GM23338 (cell line): ENCODE data around the gene RHOB. TPM values are rescaled to one million over a fixed set of nuclear protein-coding genes. Genes with fewer than 3 reads are reported as not detected.

Experiments
- ATAC-seq: fragments of 200-7000 bp; cut with Tn5 transposase; 3 replicates; pipeline ENCODE4 v1.9.1; 2020
- DNase-seq: peaks from one replicate; pipeline ENCODE4 v3.0.0-alpha.2; 2015; ENCODE audit warnings: low spot score
- H2AFZ ChIP-seq: fragments of 200-600 bp; sonication (generic); 2 replicates; pipeline ENCODE4 v1.8.0; 2016; ENCODE audit warnings: antibody characterized with exemption, mild to moderate bottlenecking, moderate library complexity
- H3F3A ChIP-seq: fragments of 200-600 bp; sonication (generic); replicated peaks from 2 replicates; pipeline ENCODE4 v1.8.0; 2017; ENCODE audit warnings: antibody characterized with exemption, mixed run types, low read depth
- H3K27ac ChIP-seq: fragments of 200-600 bp; sonication (generic); 2 replicates; pipeline ENCODE4 v1.6.1; 2016; ENCODE audit warnings: low read depth
- H3K27me3 ChIP-seq: fragments of 200-600 bp; sonication (generic); 2 replicates; pipeline ENCODE4 v1.8.0; 2016; ENCODE audit warnings: mild to moderate bottlenecking, mixed run types, moderate library complexity; ENCODE audit not compliant: insufficient read depth
- H3K36me3 ChIP-seq: fragments of 200-600 bp; sonication (generic); 2 replicates; pipeline ENCODE4 v1.8.0; 2016; ENCODE audit warnings: mild to moderate bottlenecking; ENCODE audit not compliant: insufficient read depth
- H3K4me1 ChIP-seq: fragments of 200-600 bp; sonication (generic); 2 replicates; pipeline ENCODE4 v1.8.0; 2016; ENCODE audit warnings: mild to moderate bottlenecking, moderate library complexity; ENCODE audit not compliant: insufficient read depth
- H3K4me2 ChIP-seq: fragments of 200-600 bp; sonication (generic); 2 replicates; pipeline ENCODE4 v1.7.1; 2017; ENCODE audit warnings: mixed run types
- H3K4me3 ChIP-seq: fragments of 200-600 bp; sonication (generic); 2 replicates; pipeline ENCODE4 v1.6.1; 2016; ENCODE audit warnings: mixed run types
- H3K79me2 ChIP-seq: fragments of 200-600 bp; sonication (generic); replicated peaks from 2 replicates; pipeline ENCODE4 v1.8.0; 2017; ENCODE audit warnings: mild to moderate bottlenecking; ENCODE audit not compliant: insufficient read depth
- H3K9me2 ChIP-seq: fragments of 200-600 bp; sonication (generic); 2 replicates; pipeline ENCODE4 v1.8.0; 2017; ENCODE audit not compliant: insufficient read depth
- H4K20me1 ChIP-seq: fragments of 200-600 bp; sonication (generic); replicated peaks from 2 replicates; pipeline ENCODE4 v1.8.0; 2017; ENCODE audit warnings: mild to moderate bottlenecking; ENCODE audit not compliant: insufficient read depth
- H3K27ac Mint-ChIP-seq: 2 replicates; pipeline ENCODE4 v1.8.0; 2020; ENCODE audit warnings: inconsistent platforms, mild to moderate bottlenecking, moderate library complexity, mixed read lengths
- H3K27me3 Mint-ChIP-seq: 3 replicates; pipeline ENCODE4 v1.8.0; 2022; ENCODE audit warnings: low read depth, mild to moderate bottlenecking, moderate library complexity, mixed read lengths, inconsistent platforms; ENCODE audit not compliant: insufficient read depth, poor library complexity
- H3K36me3 Mint-ChIP-seq: 3 replicates; pipeline ENCODE4 v1.8.0; 2021; ENCODE audit warnings: low read depth, mild to moderate bottlenecking, inconsistent platforms, moderate library complexity, mixed read lengths
- H3K4me1 Mint-ChIP-seq: 3 replicates; pipeline ENCODE4 v1.8.0; 2020; ENCODE audit warnings: mild to moderate bottlenecking, inconsistent platforms, mixed read lengths
- H3K4me3 Mint-ChIP-seq: 3 replicates; pipeline ENCODE4 v1.8.0; 2021; ENCODE audit warnings: moderate library complexity, mild to moderate bottlenecking, inconsistent platforms, mixed read lengths
- H3K9me3 Mint-ChIP-seq: 3 replicates; pipeline ENCODE4 v1.8.0; 2020; ENCODE audit warnings: moderate library complexity, mild to moderate bottlenecking, inconsistent platforms, mixed read lengths
- CREB1 ChIP-seq: fragments of 250-450 bp; sonication (Bioruptor Pico); IDR thresholded peaks from 2 replicates; pipeline ENCODE4 v1.5.0; 2020; ENCODE audit warnings: low read depth, mild to moderate bottlenecking, moderate library complexity
- EZH2 ChIP-seq: fragments of 200-600 bp; sonication (generic); IDR thresholded peaks from one replicate; pipeline ENCODE4 v1.8.0; 2017; ENCODE audit warnings: antibody characterized with exemption, mild to moderate bottlenecking, low read depth; ENCODE audit not compliant: unreplicated experiment
- NANOG ChIP-seq: IDR thresholded peaks from 2 replicates; pipeline ENCODE4 v1.6.1; 2016; ENCODE audit warnings: antibody characterized with exemption, borderline replicate concordance
- STAT1 ChIP-seq: IDR thresholded peaks from one replicate; pipeline ENCODE4 v1.6.1; 2016; ENCODE audit warnings: antibody characterized with exemption; ENCODE audit not compliant: unreplicated experiment
- ZNF114 ChIP-seq: fragments of 250-450 bp; sonication (Bioruptor Pico); IDR thresholded peaks from 2 replicates; pipeline ENCODE4 v1.5.0; 2020; ENCODE audit warnings: mild to moderate bottlenecking, moderate library complexity
- ZNF331 ChIP-seq: fragments of 250-450 bp; sonication (Bioruptor Pico); IDR thresholded peaks from 2 replicates; pipeline ENCODE4 v1.5.0; 2020; ENCODE audit warnings: low read depth, mild to moderate bottlenecking, moderate library complexity
- polyA plus RNA-seq: library from polyadenylated mRNA; unstranded; fragments of >200 nt; fragmentation: Nextera tagmentation; extraction: Ambion mirVana; gene quantifications from 2 replicates; pipeline ENCODE4 v1.2.1, GENCODE V29; 2016
- total RNA-seq: library from RNA; depleted of rRNA; stranded (reverse); fragments of >200 nt; shearing (Covaris generic); gene quantifications from 2 replicates; pipeline ENCODE4 v1.2.3, GENCODE V29; 2014
- TF ChIP-seq, protein P1 (sequence below), 2 experiments: fragments of 200-600 bp in 1 of 2; sonication (generic) in 1 of 2; conservative IDR thresholded peaks; 2 replicates each; pipeline versions ENCODE4 v1.5.1 to v1.6.1; 2016 to 2017; ENCODE audit warnings: antibody characterized with exemption in 2 of 2, low read depth in 2 of 2, mild to moderate bottlenecking in 2 of 2, moderate library complexity in 1 of 2
- TF ChIP-seq, protein P2 (sequence below): IDR thresholded peaks from one replicate; pipeline ENCODE4 v1.6.1; 2018; ENCODE audit warnings: antibody characterized with exemption; ENCODE audit not compliant: unreplicated experiment

The RHOB gene
- total and polyA plus RNA-seq, 2 experiments from 2014 or later: 6.6 to 26.9 TPM

DNA sequence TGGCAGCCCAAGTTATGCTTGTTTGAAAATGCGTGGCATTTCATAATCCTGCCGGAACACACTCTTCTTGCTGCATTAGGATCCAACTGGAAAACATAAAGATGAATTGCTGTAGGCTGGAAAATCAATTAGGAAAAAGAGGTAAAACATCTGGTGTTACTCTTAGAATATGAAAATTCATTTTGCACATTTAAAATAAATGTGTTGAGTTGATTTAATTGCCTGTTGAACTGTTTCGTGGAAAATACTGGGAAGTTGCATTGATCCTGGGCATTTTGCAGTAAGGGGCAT lies 4.1 kb downstream of the RHOB start:
- H3K27ac Mint-ChIP-seq: no peak overlapping the region
- Histone ChIP-seq H3K9me2 (no peaks in the 10 kb centered on the region), H3K4me1 (peaks cover 11% of the 10 kb centered on the region; the same call in 1 of the 2 replicates), H4K20me1 (peaks cover 12% of the 10 kb centered on the region; the same call in 1 of the 2 replicates), H3K27ac (no peak overlapping the region), H3K27me3 (peaks cover 55% of the 10 kb centered on the region), H3F3A (no peaks in the 10 kb centered on the region), H3K4me3 (no peak overlapping the region), H3K4me2 (no peak overlapping the region), H2AFZ (no peak overlapping the region), H3K36me3 (no peaks in the 10 kb centered on the region), H3K79me2 (no peaks in the 10 kb centered on the region)
- peaks cover 38% of the 10 kb centered on the region for H3K27me3 Mint-ChIP-seq
- peaks cover 27% of the 10 kb centered on the region; the same call in 2 of the 3 replicates for H3K4me1 Mint-ChIP-seq
- no peaks in the 10 kb centered on the region for H3K36me3 Mint-ChIP-seq
- DNase-seq (no peak), ATAC-seq (no peak)
- no peak overlapping the region for H3K4me3 Mint-ChIP-seq
- TF ChIP-seq CREB1 (CRISPR knock-in tag): no peak
- no peaks in the 10 kb centered on the region for H3K9me3 Mint-ChIP-seq

DNA sequence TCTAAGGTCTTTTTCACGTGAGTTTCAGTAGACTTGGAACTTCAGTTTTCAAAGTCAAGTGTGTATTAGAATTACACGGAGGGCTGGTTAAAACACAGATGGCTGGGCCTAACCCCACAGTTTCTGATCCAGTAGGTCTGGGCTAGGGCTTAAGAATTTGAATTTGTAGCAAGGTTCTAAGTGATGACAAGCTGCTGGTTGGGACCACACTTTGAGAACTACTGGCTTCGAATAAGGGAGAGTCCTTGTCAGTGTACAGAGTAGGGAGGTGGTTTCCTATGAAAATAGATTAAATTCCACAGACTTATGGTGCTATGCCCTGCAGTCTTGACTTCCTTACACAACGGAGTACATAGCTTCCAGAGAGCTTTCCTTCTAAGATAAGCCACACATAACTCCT lies 4.5 kb downstream of the RHOB start:
- ATAC-seq (no peak), DNase-seq (no peak)
- Mint-ChIP-seq H3K4me1 (peaks cover 25% of the 10 kb centered on the region; the same call in 2 of the 3 replicates), H3K9me3 (no peaks in the 10 kb centered on the region), H3K4me3 (no peak overlapping the region), H3K36me3 (no peaks in the 10 kb centered on the region), H3K27ac (no peak overlapping the region), H3K27me3 (peaks cover 36% of the 10 kb centered on the region)
- peaks cover 11% of the 10 kb centered on the region; the same call in 1 of the 2 replicates for H3K4me1 ChIP-seq
- H3K27ac ChIP-seq: no peak overlapping the region
- H3K4me2 ChIP-seq: no peak overlapping the region
- no peaks in the 10 kb centered on the region for H3K36me3 ChIP-seq
- peaks cover 12% of the 10 kb centered on the region; the same call in 1 of the 2 replicates for H4K20me1 ChIP-seq
- H3K79me2 ChIP-seq: no peaks in the 10 kb centered on the region
- H3F3A ChIP-seq: no peaks in the 10 kb centered on the region
- H3K9me2 ChIP-seq: no peaks in the 10 kb centered on the region
- no peak overlapping the region for H2AFZ ChIP-seq
- TF ChIP-seq ZNF331 (CRISPR knock-in tag) (no peak), STAT1 (no peak), CREB1 (CRISPR knock-in tag) (no peak), EZH2 (no peak), ZNF114 (no peak), NANOG (no peak)
- TF ChIP-seq, protein P1, sequence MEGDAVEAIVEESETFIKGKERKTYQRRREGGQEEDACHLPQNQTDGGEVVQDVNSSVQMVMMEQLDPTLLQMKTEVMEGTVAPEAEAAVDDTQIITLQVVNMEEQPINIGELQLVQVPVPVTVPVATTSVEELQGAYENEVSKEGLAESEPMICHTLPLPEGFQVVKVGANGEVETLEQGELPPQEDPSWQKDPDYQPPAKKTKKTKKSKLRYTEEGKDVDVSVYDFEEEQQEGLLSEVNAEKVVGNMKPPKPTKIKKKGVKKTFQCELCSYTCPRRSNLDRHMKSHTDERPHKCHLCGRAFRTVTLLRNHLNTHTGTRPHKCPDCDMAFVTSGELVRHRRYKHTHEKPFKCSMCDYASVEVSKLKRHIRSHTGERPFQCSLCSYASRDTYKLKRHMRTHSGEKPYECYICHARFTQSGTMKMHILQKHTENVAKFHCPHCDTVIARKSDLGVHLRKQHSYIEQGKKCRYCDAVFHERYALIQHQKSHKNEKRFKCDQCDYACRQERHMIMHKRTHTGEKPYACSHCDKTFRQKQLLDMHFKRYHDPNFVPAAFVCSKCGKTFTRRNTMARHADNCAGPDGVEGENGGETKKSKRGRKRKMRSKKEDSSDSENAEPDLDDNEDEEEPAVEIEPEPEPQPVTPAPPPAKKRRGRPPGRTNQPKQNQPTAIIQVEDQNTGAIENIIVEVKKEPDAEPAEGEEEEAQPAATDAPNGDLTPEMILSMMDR (conservative IDR thresholded peaks at IDR 0.05; ENCODE audit: low read depth in 2 of 2): no peak
- TF ChIP-seq, protein P2, sequence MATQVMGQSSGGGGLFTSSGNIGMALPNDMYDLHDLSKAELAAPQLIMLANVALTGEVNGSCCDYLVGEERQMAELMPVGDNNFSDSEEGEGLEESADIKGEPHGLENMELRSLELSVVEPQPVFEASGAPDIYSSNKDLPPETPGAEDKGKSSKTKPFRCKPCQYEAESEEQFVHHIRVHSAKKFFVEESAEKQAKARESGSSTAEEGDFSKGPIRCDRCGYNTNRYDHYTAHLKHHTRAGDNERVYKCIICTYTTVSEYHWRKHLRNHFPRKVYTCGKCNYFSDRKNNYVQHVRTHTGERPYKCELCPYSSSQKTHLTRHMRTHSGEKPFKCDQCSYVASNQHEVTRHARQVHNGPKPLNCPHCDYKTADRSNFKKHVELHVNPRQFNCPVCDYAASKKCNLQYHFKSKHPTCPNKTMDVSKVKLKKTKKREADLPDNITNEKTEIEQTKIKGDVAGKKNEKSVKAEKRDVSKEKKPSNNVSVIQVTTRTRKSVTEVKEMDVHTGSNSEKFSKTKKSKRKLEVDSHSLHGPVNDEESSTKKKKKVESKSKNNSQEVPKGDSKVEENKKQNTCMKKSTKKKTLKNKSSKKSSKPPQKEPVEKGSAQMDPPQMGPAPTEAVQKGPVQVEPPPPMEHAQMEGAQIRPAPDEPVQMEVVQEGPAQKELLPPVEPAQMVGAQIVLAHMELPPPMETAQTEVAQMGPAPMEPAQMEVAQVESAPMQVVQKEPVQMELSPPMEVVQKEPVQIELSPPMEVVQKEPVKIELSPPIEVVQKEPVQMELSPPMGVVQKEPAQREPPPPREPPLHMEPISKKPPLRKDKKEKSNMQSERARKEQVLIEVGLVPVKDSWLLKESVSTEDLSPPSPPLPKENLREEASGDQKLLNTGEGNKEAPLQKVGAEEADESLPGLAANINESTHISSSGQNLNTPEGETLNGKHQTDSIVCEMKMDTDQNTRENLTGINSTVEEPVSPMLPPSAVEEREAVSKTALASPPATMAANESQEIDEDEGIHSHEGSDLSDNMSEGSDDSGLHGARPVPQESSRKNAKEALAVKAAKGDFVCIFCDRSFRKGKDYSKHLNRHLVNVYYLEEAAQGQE: no peak
- peaks cover 51% of the 10 kb centered on the region for H3K27me3 ChIP-seq
- H3K4me3 ChIP-seq: no peak overlapping the region
